Upper lobe of left lung (tissue), 4 donors: ENCODE measurements around the gene TICAM1.

Experiments used
- CTCF ChIP-seq, 6 experiments: fragments of 450-650 bp in 4 of 6; fragments of 200-600 bp in 2 of 6; sonication (generic) in 2 of 6; IDR thresholded peaks; one replicate each; pipeline ENCODE4 v1.5.1; 2016 to 2019; ENCODE audit warnings: antibody characterized with exemption in 6 of 6
- EP300 ChIP-seq, 4 donors: sonication (generic); formaldehyde crosslinking; IDR thresholded peaks; one replicate each; pipeline ENCODE4 v1.5.1; 2017; ENCODE audit warnings: antibody characterized with exemption in 4 of 4, control low read depth in 2 of 4
- POLR2A ChIP-seq, 4 donors: fragments of 450-650 bp; IDR thresholded peaks; one replicate each; pipeline ENCODE4 v1.5.1; 2016 to 2017; ENCODE audit warnings: antibody characterized with exemption in 4 of 4, mild to moderate bottlenecking in 2 of 4

- TF ChIP-seq CTCF (IDR thresholded peaks at IDR 0.05): no peak
- TF ChIP-seq EP300 (IDR thresholded peaks at IDR 0.05): no peak
- peak in 1 of 4 donors; percentile 64 for TF ChIP-seq POLR2A (IDR thresholded peaks at IDR 0.05)
These were observed 36.2 kb upstream of the TICAM1 start, which contains the start of gene PLIN3 for GRCh38 chr19:4867534-4868285.
